Measurements from ENCODE around the gene KRT35.

- TF ChIP-seq CTCF (tag by site-specific recombination; IDR thresholded peaks at IDR 0.05) (no peak), ZNF148 (tag by site-specific recombination; IDR thresholded peaks at IDR 0.05; ENCODE audit: borderline replicate concordance) (no peak), ZNF138 (tag by site-specific recombination; IDR thresholded peaks at IDR 0.05; ENCODE audit: borderline replicate concordance) (no peak), ZNF416 (tag by site-specific recombination; IDR thresholded peaks at IDR 0.05) (no peak), ZNF18 (tag by site-specific recombination; IDR thresholded peaks at IDR 0.05) (no peak), ZNF132 (tag by site-specific recombination; IDR thresholded peaks at IDR 0.05; ENCODE audit: borderline replicate concordance) (no peak), ZNF837 (tag by site-specific recombination; IDR thresholded peaks at IDR 0.05) (no peak), PBX3 (CRISPR knock-in tag; IDR thresholded peaks at IDR 0.05) (no peak)
These were observed 51.3 kb downstream of the KRT35 start for GRCh38 chr17:41429667-41430066.
